ENCODE results near the gene STPG3.

The STPG3 gene

GRCh38 chr9:137281345-137282116 is 30.4 kb downstream of the STPG3 start:
- DNase-seq: no peak

DNA sequence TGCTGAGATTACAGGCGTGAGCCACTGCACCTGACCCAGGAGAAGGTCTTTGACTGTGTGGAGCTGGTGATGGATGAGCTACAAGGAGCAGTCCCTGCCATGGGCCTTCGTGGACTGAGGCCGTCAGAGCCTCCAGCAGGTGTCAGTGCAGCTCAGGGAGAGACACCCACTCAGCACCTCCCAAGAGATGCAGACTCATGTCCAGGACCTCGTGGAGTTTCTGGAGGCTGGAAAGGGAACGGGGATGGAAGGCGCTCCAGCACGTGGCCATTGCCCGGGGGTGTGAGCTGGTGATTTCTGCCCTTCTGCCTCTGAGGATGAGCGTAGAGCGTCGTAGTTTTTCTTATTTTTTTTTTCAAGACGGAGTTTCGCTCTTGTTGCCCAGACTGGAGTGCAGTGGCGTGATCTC is 35.9 kb downstream of the STPG3 start:
- DNase-seq: no peak

- DNase-seq: no peak
Measured at GRCh38 chr9:137293094-137293481, 42.0 kb downstream of the STPG3 start.

DNA sequence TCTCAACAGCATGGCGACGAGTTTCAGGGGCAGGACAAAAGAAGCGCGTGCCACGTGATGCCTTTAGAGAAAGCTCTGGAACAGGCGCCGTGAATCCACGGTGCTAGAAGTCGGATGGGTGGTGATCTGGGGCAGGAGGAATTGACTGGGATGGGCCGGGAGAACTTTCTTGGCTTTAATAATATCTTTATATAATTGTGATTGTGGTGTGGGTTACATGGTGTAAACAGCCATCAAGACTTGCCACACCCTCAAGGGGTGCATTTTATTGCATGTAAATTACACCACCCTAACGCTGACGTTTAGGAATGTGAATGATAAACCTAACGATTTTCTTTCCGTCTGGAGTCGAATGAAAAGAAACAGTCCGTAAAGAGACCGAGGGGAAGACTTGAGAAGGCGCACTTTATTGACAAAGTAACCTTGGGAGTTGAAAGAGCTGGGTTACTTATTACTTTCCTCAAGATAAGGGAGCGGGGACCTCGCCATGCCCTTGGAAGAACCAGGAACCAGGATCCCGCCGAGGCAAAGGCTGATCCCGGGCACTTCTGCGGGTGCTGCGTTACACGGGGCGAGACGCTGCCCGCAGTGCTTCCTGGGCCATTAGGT is 42.5 kb downstream of the STPG3 start:
- no peak for DNase-seq

- no peak for DNase-seq
Measured at GRCh38 chr9:137294091-137294680, 43.1 kb downstream of the STPG3 start.

DNA sequence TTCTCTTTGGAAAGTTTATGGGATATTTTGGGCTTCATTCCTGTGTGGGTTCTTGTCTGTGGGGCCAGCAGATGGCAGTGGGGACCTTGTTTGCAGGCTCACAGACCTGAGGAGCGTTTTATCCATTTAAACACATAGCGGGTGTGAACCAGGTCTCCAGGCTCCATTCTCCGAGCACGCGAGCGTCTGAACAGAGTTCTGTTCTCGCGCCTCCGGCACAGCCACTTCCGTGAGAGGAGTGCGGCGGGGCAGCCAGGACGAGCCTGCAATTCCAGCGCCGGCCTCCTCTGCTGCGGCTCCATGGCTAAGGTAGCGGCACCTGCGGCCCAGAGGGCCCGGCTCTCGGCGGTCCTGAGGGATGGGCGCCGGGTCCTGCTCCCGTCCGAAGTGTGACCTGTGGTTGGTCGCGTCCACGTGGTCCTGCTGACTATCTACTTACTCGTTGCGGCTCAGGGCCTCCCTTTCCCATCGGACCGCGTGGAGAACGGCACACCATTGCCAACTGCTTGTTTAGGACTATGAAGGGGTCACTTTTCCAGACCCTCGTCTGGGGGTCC is 43.7 kb downstream of the STPG3 start:
- DNase-seq: no peak

GRCh38 chr9:137295238-137295811 is 44.2 kb downstream of the STPG3 start:
- peak; percentile 63 for DNase-seq

DNA sequence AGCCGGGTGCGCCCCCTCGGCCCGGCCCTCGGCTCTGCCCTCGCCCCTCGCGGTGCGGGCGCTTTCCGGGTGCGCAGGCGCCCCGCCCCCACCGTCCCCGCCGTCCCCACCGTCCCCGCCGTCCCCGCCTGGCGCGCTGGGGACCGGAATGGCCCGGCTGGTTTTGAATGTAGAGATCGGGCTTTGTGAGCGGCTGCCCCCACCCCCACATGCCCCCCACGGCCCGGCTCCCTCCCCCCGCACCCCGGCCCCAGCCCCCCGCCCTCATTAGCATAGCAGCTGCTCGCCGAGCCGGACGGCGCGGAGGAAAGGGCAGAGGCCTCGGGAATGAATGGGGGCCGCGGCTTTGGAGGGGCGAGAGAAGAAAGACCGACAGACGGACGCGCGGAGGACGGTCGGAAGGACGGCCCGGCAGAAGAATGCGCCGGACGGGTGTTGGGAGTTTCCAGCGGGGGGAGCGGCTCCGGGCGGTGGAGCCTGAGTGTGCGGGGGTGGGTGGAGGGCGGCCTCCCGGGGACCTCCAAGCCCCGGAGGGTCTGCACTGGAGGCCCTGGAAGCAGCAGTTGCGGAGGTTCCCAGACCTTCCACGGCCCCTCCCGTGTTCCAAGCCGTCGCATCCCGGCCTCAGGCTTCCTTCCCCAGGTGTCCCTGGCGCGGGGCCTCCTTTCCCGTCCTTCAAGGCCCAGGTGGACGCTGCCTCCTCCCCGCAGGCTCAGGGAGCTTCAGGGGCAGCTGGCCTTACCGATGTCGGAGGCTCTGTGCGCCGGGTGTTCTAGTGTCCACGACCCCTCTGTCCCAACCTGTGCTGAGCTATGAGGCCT is 45.0 kb downstream of the STPG3 start:
- DNase-seq: no peak

- DNase-seq: no peak
Measured at GRCh38 chr9:137296670-137297664, 45.9 kb downstream of the STPG3 start.

DNA sequence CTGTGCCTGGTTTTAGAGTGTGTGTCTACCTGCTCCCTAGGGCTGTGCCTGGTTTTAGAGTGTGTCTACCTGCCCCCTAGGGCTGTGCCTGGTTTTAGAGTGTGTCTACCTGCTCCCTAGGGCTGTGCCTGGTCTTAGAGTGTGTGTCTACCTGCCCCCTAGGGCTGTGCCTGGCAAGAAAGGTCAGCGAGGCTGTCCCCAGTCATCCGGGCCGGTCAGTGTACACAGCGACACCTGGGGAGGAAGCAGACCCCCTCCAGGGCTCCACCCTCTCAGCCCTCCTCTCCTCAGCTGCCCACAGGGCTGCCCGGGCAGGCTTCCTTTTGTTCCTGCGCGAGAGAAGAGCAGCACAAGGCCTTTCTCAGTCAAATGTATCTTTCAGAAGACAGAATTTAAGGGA is 46.9 kb downstream of the STPG3 start:
- DNase-seq: no peak

DNA sequence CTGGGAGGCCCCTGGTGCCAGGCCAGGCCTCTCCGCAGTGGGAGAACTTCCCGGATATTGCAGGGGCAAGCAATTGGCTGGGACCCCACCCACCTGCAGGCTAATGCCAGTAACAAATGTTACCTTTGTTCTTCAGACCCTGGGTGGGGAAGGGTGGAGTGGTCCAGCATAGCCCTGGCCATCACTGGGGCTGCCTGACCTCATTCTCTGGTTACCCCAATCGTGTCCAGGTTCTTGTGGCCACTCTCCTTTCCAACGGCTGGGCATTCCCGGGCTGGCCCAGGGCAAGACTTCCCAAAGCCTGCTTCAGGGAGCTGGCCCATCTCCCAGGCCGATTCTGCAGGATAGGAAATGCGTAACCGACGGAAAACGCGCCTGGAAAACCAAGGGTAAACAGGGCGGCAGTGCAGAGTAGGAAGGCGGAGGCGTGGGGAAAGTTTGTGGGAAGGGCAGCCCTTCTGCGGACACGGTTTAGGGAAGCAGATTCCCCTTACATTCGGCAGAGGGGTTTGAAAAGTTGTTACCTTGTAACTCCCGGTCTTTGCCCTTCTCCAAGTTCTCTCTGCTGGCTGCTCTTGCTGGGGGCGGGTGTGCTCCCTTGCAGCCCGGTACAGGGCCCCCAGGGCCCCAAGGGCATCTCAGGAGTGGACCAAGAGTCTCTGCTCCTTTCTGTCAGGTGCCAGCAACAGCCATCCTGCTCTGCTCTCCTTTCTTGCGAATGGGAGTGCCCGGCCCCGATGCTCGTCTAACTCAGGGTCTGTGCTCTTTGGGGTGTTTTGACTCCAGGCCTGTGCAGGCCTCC is 47.5 kb downstream of the STPG3 start:
- DNase-seq: no peak

DNA sequence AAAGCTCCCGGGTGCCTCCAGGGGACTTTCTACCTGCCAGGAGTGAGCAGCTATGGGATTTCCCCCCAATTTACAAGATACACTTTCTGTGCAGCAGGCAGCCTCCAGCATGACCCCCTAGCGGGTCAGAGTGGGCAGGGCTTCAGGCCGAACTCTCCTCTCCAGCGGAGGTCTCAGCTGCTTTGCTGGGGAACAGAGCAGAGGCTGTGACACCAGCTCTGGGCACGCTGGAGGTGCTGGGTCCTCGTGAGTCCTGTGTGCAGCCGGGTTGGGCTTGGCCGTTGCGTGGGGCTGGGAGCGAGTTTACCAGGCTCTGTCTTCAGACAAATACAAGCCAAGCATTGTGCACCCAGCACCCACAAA is 48.1 kb downstream of the STPG3 start:
- DNase-seq: no peak

- no peak for DNase-seq
Measured at GRCh38 chr9:137299938-137300337, 48.9 kb downstream of the STPG3 start.

GRCh38 chr9:137300567-137301080 is 49.5 kb downstream of the STPG3 start:
- no peak for DNase-seq

GRCh38 chr9:137301081-137301947 is 50.2 kb downstream of the STPG3 start:
- DNase-seq: peak; percentile 43

DNA sequence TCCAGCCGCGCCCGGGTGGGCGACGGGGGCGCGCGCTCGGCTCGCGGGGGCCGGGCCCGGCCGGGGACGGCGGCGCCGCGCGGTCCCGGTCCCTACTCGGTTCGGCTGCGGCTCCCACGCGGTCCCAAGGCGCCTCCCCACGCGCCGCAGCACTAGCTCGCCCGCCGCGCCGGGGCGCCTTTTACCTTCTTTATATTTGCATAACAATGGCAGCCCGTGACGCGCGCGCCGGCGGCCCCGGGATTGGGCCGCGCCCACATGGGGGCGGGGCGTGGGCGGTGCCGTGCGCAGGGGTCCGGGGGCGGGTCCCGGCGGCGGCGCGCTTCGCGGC is 51.0 kb downstream of the STPG3 start, which contains the start of gene NRARP:
NRARP (minus strand) TSS at position 154 of the 331 bp plus-strand sequence. CDS start 343 bp downstream, outside the sequence.
- peak; percentile 95 for DNase-seq

- no peak for DNase-seq
Measured at GRCh38 chr9:137302449-137303150, 51.5 kb downstream of the STPG3 start.

Measured in stimulated activated CD4-positive, alpha-beta T cell treated with anti-CD3 and anti-CD28 coated beads, Interleukin-4, amount 100 ng/mL, for 1 hour (primary cell).